T-cell (primary cell): ENCODE data around the gene ZAR1L. TPM values are rescaled to one million over a fixed set of nuclear protein-coding genes. Genes with fewer than 3 reads are reported as not detected.

Source experiments
- ATAC-seq, 4 experiments: fragments of 200-7000 bp in 3 of 4; fragments of 150-1000 bp in 1 of 4; cut with Tn5 transposase; replicated peaks in 1 of 4; 1 replicate in 3 of 4; 2 replicates in 1 of 4; pipeline ENCODE4 v1.10.0; 2021; ENCODE audit warnings: moderate library complexity in 3 of 4, mild to moderate bottlenecking in 2 of 4, moderate number of reproducible peaks in 1 of 4
- CTCF ChIA-PET, 2 donors: fragments of 300-600 bp; sonication (Branson Sonifier 250); formaldehyde crosslinking; loops; one replicate each; lab custom pipeline; 2022; ENCODE audit warnings: antibody characterized with exemption in 2 of 2; lab: Charles Lee
- POLR2A ChIA-PET, 2 donors: fragments of 300-600 bp; sonication (Branson Sonifier 250); formaldehyde crosslinking; loops; one replicate each; lab custom pipeline; 2022; ENCODE audit warnings: antibody characterized with exemption in 2 of 2; lab: Charles Lee
- DNase-seq, 35 experiments: peaks; one replicate each; pipeline versions ENCODE4 v3.0.0 to v3.0.0-alpha.2; 2013 to 2023
- H3K27ac ChIP-seq: one replicate; pipeline ENCODE4 v1.5.1; 2013; ENCODE audit warnings: low read length
- H3K27me3 ChIP-seq, 2 experiments: replicated peaks in 1 of 2; 1 replicate in 1 of 2; 2 replicates in 1 of 2; pipeline versions ENCODE4 v1.6.1 to v1.7.0; 2013; ENCODE audit warnings: low read length in 1 of 2, mixed read lengths in 1 of 2; ENCODE audit not compliant: control insufficient read depth in 2 of 2, insufficient read depth in 2 of 2; ENCODE audit errors: extremely low read depth in 1 of 2
- H3K36me3 ChIP-seq, 2 donors: 1 replicate in 1 of 2; 2 replicates in 1 of 2; pipeline versions ENCODE4 v1.6.1 to v1.7.0; 2013; ENCODE audit warnings: low read length in 1 of 2; ENCODE audit not compliant: control insufficient read depth in 2 of 2, insufficient read depth in 1 of 2; ENCODE audit errors: extremely low read depth in 1 of 2
- H3K4me1 ChIP-seq, 2 experiments: 1 replicate in 1 of 2; 2 replicates in 1 of 2; pipeline versions ENCODE4 v1.6.1 to v1.7.0; 2013; ENCODE audit warnings: low read length in 2 of 2, mixed read lengths in 1 of 2; ENCODE audit not compliant: insufficient read depth in 2 of 2, control insufficient read depth in 1 of 2; ENCODE audit errors: extremely low read depth in 1 of 2
- H3K4me3 ChIP-seq, 2 donors: 1 replicate in 1 of 2; 2 replicates in 1 of 2; pipeline versions ENCODE4 v1.5.1 to v1.7.0; 2013; ENCODE audit warnings: mild to moderate bottlenecking in 2 of 2, low read length in 1 of 2, moderate library complexity in 1 of 2; ENCODE audit not compliant: control insufficient read depth in 1 of 2; ENCODE audit errors: extremely low read depth in 1 of 2
- H3K9me3 ChIP-seq: 2 replicates; pipeline ENCODE4 v1.7.0; 2013
- H3K27ac Mint-ChIP-seq, 2 donors: one replicate each; pipeline ENCODE4 v1.8.0; 2020 to 2021; ENCODE audit warnings: mild to moderate bottlenecking in 2 of 2, mixed read lengths in 2 of 2
- H3K27me3 Mint-ChIP-seq, 2 donors: one replicate each; pipeline ENCODE4 v1.8.0; 2021 to 2022; ENCODE audit warnings: mixed read lengths in 2 of 2
- H3K36me3 Mint-ChIP-seq: one replicate; pipeline ENCODE4 v1.8.0; 2021; ENCODE audit warnings: mixed read lengths
- H3K4me1 Mint-ChIP-seq, 3 donors: one replicate each; pipeline ENCODE4 v1.8.0; 2020 to 2022; ENCODE audit warnings: mixed read lengths in 3 of 3, mild to moderate bottlenecking in 1 of 3
- H3K4me3 Mint-ChIP-seq, 3 donors: one replicate each; pipeline ENCODE4 v1.8.0; 2020 to 2022; ENCODE audit warnings: mild to moderate bottlenecking in 3 of 3, mixed read lengths in 3 of 3, moderate library complexity in 3 of 3
- H3K9me3 Mint-ChIP-seq, 3 donors: one replicate each; pipeline ENCODE4 v1.8.0; 2020 to 2022; ENCODE audit warnings: mixed read lengths in 3 of 3
- WGBS: methylation state at CpG from one replicate; pipeline ENCODE4 v1.1.5; 2013; ENCODE audit warnings: missing lambda C conversion rate; ENCODE audit not compliant: insufficient coverage; 5-methylcytosine and 5-hydroxymethylcytosine counted together
- total RNA-seq, 35 experiments: library from RNA in 6 of 35; stranded (reverse) in 6 of 35; fragments of 120-200 nt in 1 of 35; gene quantifications; one replicate each; pipeline versions ENCODE4 v1.2.1 to v1.2.4 and lab custom pipeline; 2013 to 2026

ZAR1L gene
- total RNA-seq, 5 donors from 2014 or later (not counting 1 experiment from before 2014, with no cell fraction given) = not detected

GRCh38 chr13:32340914-32341313 is 25.8 kb upstream of the ZAR1L start:
- H3K36me3 ChIP-seq = no peaks in the 10 kb centered on the region
- H3K27ac Mint-ChIP-seq = no peak overlapping the region
- no peak overlapping the region for H3K4me3 Mint-ChIP-seq
- ChIA-PET POLR2A (no interaction called here), CTCF (interaction anchor here in 1 of 2 donors (0.6 kb wide), 1 partner anchor 41 kb away, joined by 3 read pairs; no protein-coding TSS in a partner anchor)
- H3K27ac ChIP-seq = no peak overlapping the region
- no peaks in the 10 kb centered on the region for H3K27me3 ChIP-seq
- H3K4me3 ChIP-seq = no peak overlapping the region
- H3K9me3 ChIP-seq = no peaks in the 10 kb centered on the region
- WGBS = 100% methylated on average over 1 of the region's 3 CpGs
- H3K36me3 Mint-ChIP-seq = peaks cover 7% of the 10 kb centered on the region
- DNase-seq = no peak
- ATAC-seq = no peak
- H3K4me1 Mint-ChIP-seq = no peaks in the 10 kb centered on the region
- peaks cover 0 to 13% (median 4%) of the 10 kb centered on the region in 3 donors for H3K9me3 Mint-ChIP-seq
- no peaks in the 10 kb centered on the region for H3K27me3 Mint-ChIP-seq
- no peaks in the 10 kb centered on the region for H3K4me1 ChIP-seq

DNA sequence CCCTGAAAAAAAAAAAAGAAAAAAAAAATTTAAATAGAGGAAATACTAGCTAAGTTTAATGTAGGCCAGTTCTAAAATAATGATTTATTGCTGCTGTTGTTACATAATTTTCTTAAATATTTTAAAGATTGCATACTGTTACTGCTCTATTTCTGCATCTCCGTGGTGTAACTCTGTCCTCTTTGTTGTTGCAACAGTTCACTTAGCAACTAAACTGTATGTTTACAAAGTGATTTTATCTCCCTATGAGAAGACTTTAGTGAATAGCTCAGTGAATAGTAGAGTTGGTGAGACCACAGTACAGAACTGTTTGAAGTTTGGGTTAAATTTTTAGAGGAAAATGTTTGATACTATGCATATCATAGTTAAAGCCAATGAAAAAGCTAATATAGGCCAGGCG is 19.5 kb upstream of the ZAR1L start:
- CTCF ChIA-PET = interaction anchor here in 1 of 2 donors (0.5 kb wide), 1 partner anchor 46 kb away, joined by 7 read pairs; no protein-coding TSS in a partner anchor
- WGBS = 100% methylated on average over 1 of the region's 2 CpGs
- ATAC-seq (no peak), DNase-seq (no peak)
- Mint-ChIP-seq H3K27me3 (no peaks in the 10 kb centered on the region), H3K9me3 (peaks cover 0 to 10% (median 4%) of the 10 kb centered on the region in 3 donors), H3K4me3 (no peak overlapping the region), H3K36me3 (peaks cover 35% of the 10 kb centered on the region), H3K4me1 (no peaks in the 10 kb centered on the region), H3K27ac (no peak overlapping the region)
- Histone ChIP-seq H3K4me1 (no peaks in the 10 kb centered on the region), H3K27me3 (no peaks in the 10 kb centered on the region), H3K4me3 (no peak overlapping the region), H3K9me3 (no peaks in the 10 kb centered on the region), H3K36me3 (no peaks in the 10 kb centered on the region), H3K27ac (no peak overlapping the region)
- POLR2A ChIA-PET = no interaction called here

DNA sequence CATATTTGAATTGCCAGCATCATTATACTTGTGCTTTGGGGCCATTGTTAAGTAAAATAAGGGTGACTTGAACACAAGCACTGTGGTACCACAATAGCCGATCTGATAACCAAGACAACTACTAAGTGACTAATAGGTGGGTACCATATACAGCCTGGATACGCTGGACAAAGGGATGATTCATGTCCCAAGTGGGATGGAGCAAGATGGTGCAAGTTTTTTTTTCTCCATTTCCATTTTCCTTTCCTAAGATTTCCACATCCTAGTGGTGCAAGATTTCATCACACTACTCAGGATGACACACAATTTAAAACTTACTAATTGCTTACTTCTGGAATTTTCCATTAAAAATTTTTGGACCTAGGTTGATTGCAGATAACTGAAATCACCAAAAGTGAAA is 15.3 kb upstream of the ZAR1L start:
- Histone ChIP-seq H3K27ac (no peak overlapping the region), H3K4me1 (no peaks in the 10 kb centered on the region), H3K27me3 (no peaks in the 10 kb centered on the region), H3K36me3 (no peaks in the 10 kb centered on the region), H3K4me3 (no peak overlapping the region), H3K9me3 (no peaks in the 10 kb centered on the region)
- peaks cover 30% of the 10 kb centered on the region for H3K36me3 Mint-ChIP-seq
- ChIA-PET POLR2A (interaction anchor here in 1 of 2 donors (0.7 kb wide), 1 partner anchor 65 kb away, joined by 4 read pairs; no protein-coding TSS in a partner anchor), CTCF (no interaction called here)
- no peak for ATAC-seq
- H3K27me3 Mint-ChIP-seq = no peaks in the 10 kb centered on the region
- no CpG with 5 or more reads among the region's 2 CpGs for WGBS
- H3K4me3 Mint-ChIP-seq = no peak overlapping the region
- H3K27ac Mint-ChIP-seq = no peak overlapping the region
- peaks cover 0 to 4% (median 0%) of the 10 kb centered on the region in 3 donors for H3K9me3 Mint-ChIP-seq
- H3K4me1 Mint-ChIP-seq = no peaks in the 10 kb centered on the region
- no peak for DNase-seq

GRCh38 chr13:32323912-32324311 is 8.7 kb upstream of the ZAR1L start:
- CTCF ChIA-PET = interaction anchor here in 1 of 2 donors (0.8 to 2.6 kb wide), 2 partner anchors 9 to 414 kb away, joined by 3 to 6 read pairs; no protein-coding TSS in a partner anchor
- ATAC-seq (no peak), DNase-seq (no peak)
- H3K36me3 Mint-ChIP-seq = peaks cover 4% of the 10 kb centered on the region
- Histone ChIP-seq H3K27ac (no peak overlapping the region), H3K4me1 (no peaks in the 10 kb centered on the region), H3K27me3 (no peaks in the 10 kb centered on the region), H3K9me3 (no peaks in the 10 kb centered on the region), H3K4me3 (no peak overlapping the region), H3K36me3 (no peaks in the 10 kb centered on the region)
- no peaks in the 10 kb centered on the region for H3K4me1 Mint-ChIP-seq
- POLR2A ChIA-PET = no interaction called here
- H3K4me3 Mint-ChIP-seq = no peak overlapping the region
- H3K27me3 Mint-ChIP-seq = no peaks in the 10 kb centered on the region
- no peak overlapping the region for H3K27ac Mint-ChIP-seq
- H3K9me3 Mint-ChIP-seq = no peaks in the 10 kb centered on the region

- Mint-ChIP-seq H3K27ac (no peak overlapping the region), H3K4me3 (no peak overlapping the region), H3K27me3 (no peaks in the 10 kb centered on the region), H3K4me1 (peaks cover 0 to 7% (median 5%) of the 10 kb centered on the region in 3 donors), H3K9me3 (no peaks in the 10 kb centered on the region), H3K36me3 (no peaks in the 10 kb centered on the region)
- H3K27me3 ChIP-seq = no peaks in the 10 kb centered on the region
- ChIA-PET CTCF (interaction anchor here in 1 of 2 donors (0.9 kb wide), 1 partner anchor 26 kb away, joined by 3 read pairs; no protein-coding TSS in a partner anchor), POLR2A (no interaction called here)
- peaks cover 0 to 5% of the 10 kb centered on the region in 2 experiments for H3K4me1 ChIP-seq
- H3K4me3 ChIP-seq = no peak overlapping the region
- H3K36me3 ChIP-seq = no peaks in the 10 kb centered on the region
- 60% methylated on average over 1 of the region's 4 CpGs for WGBS
- ATAC-seq (no peak), DNase-seq (no peak)
- H3K27ac ChIP-seq = no peak overlapping the region
- H3K9me3 ChIP-seq = no peaks in the 10 kb centered on the region
Measured at GRCh38 chr13:32320528-32320927, 5.4 kb upstream of the ZAR1L start.

DNA sequence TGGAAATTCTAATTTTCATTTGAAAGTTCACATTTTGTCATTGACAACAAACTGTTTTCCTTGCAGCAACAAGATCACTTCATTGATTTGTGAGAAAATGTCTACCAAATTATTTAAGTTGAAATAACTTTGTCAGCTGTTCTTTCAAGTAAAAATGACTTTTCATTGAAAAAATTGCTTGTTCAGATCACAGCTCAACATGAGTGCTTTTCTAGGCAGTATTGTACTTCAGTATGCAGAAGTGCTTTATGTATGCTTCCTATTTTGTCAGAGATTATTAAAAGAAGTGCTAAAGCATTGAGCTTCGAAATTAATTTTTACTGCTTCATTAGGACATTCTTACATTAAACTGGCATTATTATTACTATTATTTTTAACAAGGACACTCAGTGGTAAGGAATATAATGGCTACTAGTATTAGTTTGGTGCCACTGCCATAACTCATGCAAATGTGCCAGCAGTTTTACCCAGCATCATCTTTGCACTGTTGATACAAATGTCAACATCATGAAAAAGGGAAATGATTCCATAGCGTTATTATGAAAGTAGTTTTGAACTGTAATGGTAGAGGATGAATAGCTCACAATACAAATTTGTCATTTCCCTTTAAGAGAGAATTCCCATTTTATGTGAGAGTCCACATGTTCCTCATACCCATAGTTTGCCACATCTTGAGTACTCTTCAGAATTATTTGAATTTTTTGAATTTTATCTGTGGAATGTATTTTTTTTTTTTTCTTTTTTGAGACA is 2.7 kb upstream of the ZAR1L start:
- ATAC-seq = no peak
- no peaks in the 10 kb centered on the region for H3K27me3 Mint-ChIP-seq
- WGBS = no CpG with 5 or more reads among the region's 2 CpGs
- no peaks in the 10 kb centered on the region for H3K27me3 ChIP-seq
- H3K9me3 Mint-ChIP-seq = no peaks in the 10 kb centered on the region
- H3K4me3 Mint-ChIP-seq = no peak overlapping the region
- H3K36me3 Mint-ChIP-seq = no peaks in the 10 kb centered on the region
- no peak overlapping the region for H3K27ac ChIP-seq
- CTCF ChIA-PET = interaction anchor here (0.6 to 0.7 kb wide), 2 partner anchors 13 to 419 kb away, joined by 3 read pairs; no protein-coding TSS in a partner anchor
- H3K27ac Mint-ChIP-seq = no peak overlapping the region
- H3K36me3 ChIP-seq = no peaks in the 10 kb centered on the region
- H3K4me1 ChIP-seq = peaks cover 0 to 14% of the 10 kb centered on the region in 2 experiments
- no peaks in the 10 kb centered on the region for H3K9me3 ChIP-seq
- no peak overlapping the region for H3K4me3 ChIP-seq
- peaks cover 11 to 17% (median 15%) of the 10 kb centered on the region in 3 donors for H3K4me1 Mint-ChIP-seq
- DNase-seq = no peak
- POLR2A ChIA-PET = interaction anchor here in 1 of 2 donors (0.6 kb wide), 1 partner anchor 213 kb away, joined by 6 read pairs; no protein-coding TSS in a partner anchor
